ENCODE data around the gene MOB3B.

DNA sequence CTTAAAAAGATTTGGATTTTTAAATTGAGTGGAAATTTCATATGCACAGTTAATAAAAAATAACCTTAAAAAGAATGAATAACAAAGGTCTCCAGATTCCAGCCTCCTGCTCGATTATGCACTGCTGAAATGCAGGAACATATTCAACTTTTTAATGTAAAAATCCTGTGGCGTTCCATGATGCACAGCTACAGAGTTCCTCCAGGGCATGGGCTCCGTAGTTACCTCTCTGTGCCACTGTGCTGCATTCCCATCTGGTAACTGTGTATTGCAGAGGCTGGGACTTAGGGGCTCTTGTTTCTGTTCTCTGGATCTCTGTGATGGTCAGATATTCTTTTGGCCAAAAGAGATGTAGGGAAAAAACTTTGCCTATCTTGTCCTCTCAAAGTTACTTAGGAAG, 201.1 kb downstream of the MOB3B start:
- TF ChIP-seq CTCF (IDR thresholded peaks at IDR 0.05), result no peak
- TF ChIP-seq POLR2A (IDR thresholded peaks at IDR 0.05; ENCODE audit: low read length), result no peak
